ENCODE results near the gene TUFT1. TPM values are rescaled to one million over a fixed set of nuclear protein-coding genes. Genes with fewer than 3 reads are reported as not detected.

Gene TUFT1
- total RNA-seq, 2 donors from 2014 or later: 2.0 to 2.3 TPM

- Mint-ChIP-seq H3K9me3 (no peaks in the 10 kb centered on the region), H3K27me3 (peaks cover 9% of the 10 kb centered on the region in 2 donors), H3K36me3 (no peaks in the 10 kb centered on the region), H3K4me3 (no peak overlapping the region), H3K27ac (no peak overlapping the region), H3K4me1 (ENCODE audit: low read depth in 2 of 2) (peaks cover 15 to 18% of the 10 kb centered on the region in 2 donors)
- no peak for ATAC-seq
- peak; percentile 22 for DNase-seq (ENCODE audit: low spot score)
Observed at GRCh38 chr1:151537112-151537511, 3.0 kb upstream of the TUFT1 start.

GRCh38 chr1:151539321-151540020 is 638 bp upstream of the TUFT1 start:
- peaks cover 14 to 20% of the 10 kb centered on the region in 2 donors for H3K27me3 Mint-ChIP-seq
- H3K4me3 Mint-ChIP-seq: peak overlapping the region; percentile 96
- H3K36me3 Mint-ChIP-seq: no peaks in the 10 kb centered on the region
- no peaks in the 10 kb centered on the region for H3K9me3 Mint-ChIP-seq
- peak; percentile 46 for DNase-seq (ENCODE audit: low spot score)
- H3K27ac Mint-ChIP-seq: no peak overlapping the region
- H3K4me1 Mint-ChIP-seq (ENCODE audit: low read depth in 2 of 2): peaks cover 15 to 18% of the 10 kb centered on the region in 2 donors
- no peak for ATAC-seq

DNA sequence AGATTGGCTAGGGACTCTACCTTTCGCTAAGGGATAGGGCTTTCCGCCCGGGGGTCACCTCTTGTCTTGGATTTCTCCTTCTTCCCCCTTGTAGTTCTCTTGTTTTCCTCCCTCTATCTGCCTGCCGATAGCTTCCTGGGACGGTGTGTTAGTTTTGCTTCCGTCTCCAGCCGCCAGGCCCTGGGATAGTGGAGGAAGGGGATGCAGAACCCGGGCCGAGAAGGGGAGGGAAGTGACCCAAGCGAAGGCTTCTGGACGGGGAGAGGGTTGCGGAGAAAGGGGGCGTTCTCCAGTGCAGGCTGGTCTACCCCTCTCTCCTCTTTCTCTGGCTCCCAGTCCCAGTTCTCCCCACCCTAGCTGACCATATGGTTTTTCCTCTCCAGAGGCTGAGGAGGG is 871 bp downstream of the TUFT1 start:
- Mint-ChIP-seq H3K27me3 (peaks cover 14 to 21% of the 10 kb centered on the region in 2 donors), H3K27ac (peak overlapping the region in 1 of 2 donors; percentile 76)
- DNase-seq (ENCODE audit: low spot score): peak; percentile 31

GRCh38 chr1:151541752-151542151 is 1.6 kb downstream of the TUFT1 start:
- H3K4me1 Mint-ChIP-seq (ENCODE audit: low read depth in 2 of 2): peaks cover 15 to 18% of the 10 kb centered on the region in 2 donors
- H3K27ac Mint-ChIP-seq: peak overlapping the region in 1 of 2 donors; percentile 25
- ATAC-seq (no peak), DNase-seq (ENCODE audit: low spot score) (no peak)
- H3K27me3 Mint-ChIP-seq: peaks cover 17 to 29% of the 10 kb centered on the region in 2 donors
- peak overlapping the region; percentile 96 for H3K4me3 Mint-ChIP-seq
- H3K9me3 Mint-ChIP-seq: no peaks in the 10 kb centered on the region
- H3K36me3 Mint-ChIP-seq: no peaks in the 10 kb centered on the region

More for the DNA sequence above, 871 bp downstream of the TUFT1 start:
- Mint-ChIP-seq H3K4me1 (ENCODE audit: low read depth in 2 of 2) (peaks cover 15 to 18% of the 10 kb centered on the region in 2 donors), H3K4me3 (peak overlapping the region; percentile 96), H3K36me3 (no peaks in the 10 kb centered on the region), H3K9me3 (no peaks in the 10 kb centered on the region)
- no peak for ATAC-seq

DNA sequence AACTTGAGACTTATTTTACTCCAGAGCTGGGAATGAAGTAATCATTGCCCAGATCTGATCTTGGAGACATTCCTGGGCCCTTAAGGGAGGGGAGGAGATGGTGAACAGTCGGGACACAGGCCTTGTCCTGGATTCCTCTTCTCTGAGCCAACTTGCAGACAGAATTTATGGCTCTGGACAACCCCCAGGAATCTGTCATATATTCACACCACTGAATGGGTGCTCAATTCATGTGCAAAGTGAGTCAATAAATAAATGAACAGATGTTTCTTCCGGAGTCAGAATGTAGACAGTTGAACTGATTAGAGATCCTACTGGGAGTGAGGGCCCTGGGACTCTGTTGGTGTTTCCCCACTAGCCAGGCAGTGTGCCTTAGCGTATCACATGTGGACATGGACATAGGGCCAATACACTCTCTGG is 2.6 kb downstream of the TUFT1 start:
- ATAC-seq (no peak), DNase-seq (ENCODE audit: low spot score) (no peak)
- Mint-ChIP-seq H3K36me3 (no peaks in the 10 kb centered on the region), H3K4me1 (ENCODE audit: low read depth in 2 of 2) (peaks cover 15 to 18% of the 10 kb centered on the region in 2 donors), H3K4me3 (no peak overlapping the region), H3K27me3 (peaks cover 17 to 29% of the 10 kb centered on the region in 2 donors), H3K27ac (no peak overlapping the region), H3K9me3 (no peaks in the 10 kb centered on the region)

DNA sequence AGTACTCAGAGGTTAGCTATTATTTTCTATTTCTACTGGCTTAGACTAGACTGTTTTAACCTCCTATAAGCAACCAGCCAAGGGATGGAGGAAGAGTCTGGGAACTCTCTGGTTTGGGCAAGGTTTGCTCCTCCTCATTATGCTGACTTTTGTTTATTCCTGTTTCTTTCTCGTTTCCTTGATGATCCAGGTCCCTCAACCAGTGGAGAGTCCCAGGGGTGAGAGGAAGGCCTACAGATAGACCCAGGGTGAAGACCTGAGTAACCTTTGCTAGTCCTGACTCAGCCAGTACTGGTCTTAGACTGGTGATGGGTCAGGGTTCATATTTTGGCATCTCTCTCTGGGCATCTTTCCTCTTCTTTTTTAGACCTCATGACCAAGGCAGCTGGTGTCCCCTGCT is 5.4 kb downstream of the TUFT1 start:
- no peak overlapping the region for H3K27ac Mint-ChIP-seq
- H3K9me3 Mint-ChIP-seq: no peaks in the 10 kb centered on the region
- H3K27me3 Mint-ChIP-seq: peaks cover 17 to 29% of the 10 kb centered on the region in 2 donors
- no peak for DNase-seq (ENCODE audit: low spot score)
- no peak for ATAC-seq
- peaks cover 13 to 15% of the 10 kb centered on the region in 2 donors for H3K4me1 Mint-ChIP-seq (ENCODE audit: low read depth in 2 of 2)
- H3K36me3 Mint-ChIP-seq: no peaks in the 10 kb centered on the region
- H3K4me3 Mint-ChIP-seq: no peak overlapping the region

- peaks cover 6 to 7% of the 10 kb centered on the region in 2 donors for H3K4me1 Mint-ChIP-seq (ENCODE audit: low read depth in 2 of 2)
- peaks cover 15 to 28% of the 10 kb centered on the region in 2 donors for H3K27me3 Mint-ChIP-seq
- H3K4me3 Mint-ChIP-seq: no peak overlapping the region
- H3K9me3 Mint-ChIP-seq: no peaks in the 10 kb centered on the region
- ATAC-seq (no peak), DNase-seq (ENCODE audit: low spot score) (no peak)
- H3K36me3 Mint-ChIP-seq: no peaks in the 10 kb centered on the region
- no peak overlapping the region for H3K27ac Mint-ChIP-seq
Observed at GRCh38 chr1:151546011-151546925, 6.2 kb downstream of the TUFT1 start.

GRCh38 chr1:151547119-151547899 is 7.2 kb downstream of the TUFT1 start:
- peaks cover 8 to 18% of the 10 kb centered on the region in 2 donors for H3K27me3 Mint-ChIP-seq
- peak in 1 of 2 donors; percentile 33 for ATAC-seq
- H3K4me1 Mint-ChIP-seq (ENCODE audit: low read depth in 2 of 2): no peaks in the 10 kb centered on the region
- H3K4me3 Mint-ChIP-seq: no peak overlapping the region
- no peaks in the 10 kb centered on the region for H3K36me3 Mint-ChIP-seq
- H3K9me3 Mint-ChIP-seq: no peaks in the 10 kb centered on the region
- no peak for DNase-seq (ENCODE audit: low spot score)
- no peak overlapping the region for H3K27ac Mint-ChIP-seq

DNA sequence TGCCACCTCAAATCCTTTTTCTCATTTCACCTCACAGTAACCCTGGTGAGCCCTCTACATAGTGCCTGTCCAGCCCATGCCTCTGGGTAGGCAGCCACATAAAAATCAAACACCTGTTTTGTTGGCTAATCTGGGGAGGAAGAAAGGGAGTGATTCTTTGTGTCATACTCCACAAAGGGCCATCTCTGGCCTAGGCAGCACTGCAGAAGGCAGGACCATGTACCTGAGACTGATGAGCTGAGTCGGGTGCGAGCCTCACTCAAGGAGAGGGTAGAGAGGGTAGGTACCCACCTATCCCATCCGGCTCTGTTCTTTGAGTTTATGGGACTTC is 7.8 kb downstream of the TUFT1 start:
- ATAC-seq: no peak
- Mint-ChIP-seq H3K9me3 (no peaks in the 10 kb centered on the region), H3K27ac (no peak overlapping the region), H3K4me1 (ENCODE audit: low read depth in 2 of 2) (no peaks in the 10 kb centered on the region), H3K36me3 (no peaks in the 10 kb centered on the region), H3K27me3 (peaks cover 4 to 12% of the 10 kb centered on the region in 2 donors), H3K4me3 (no peak overlapping the region)
- no peak for DNase-seq (ENCODE audit: low spot score)

DNA sequence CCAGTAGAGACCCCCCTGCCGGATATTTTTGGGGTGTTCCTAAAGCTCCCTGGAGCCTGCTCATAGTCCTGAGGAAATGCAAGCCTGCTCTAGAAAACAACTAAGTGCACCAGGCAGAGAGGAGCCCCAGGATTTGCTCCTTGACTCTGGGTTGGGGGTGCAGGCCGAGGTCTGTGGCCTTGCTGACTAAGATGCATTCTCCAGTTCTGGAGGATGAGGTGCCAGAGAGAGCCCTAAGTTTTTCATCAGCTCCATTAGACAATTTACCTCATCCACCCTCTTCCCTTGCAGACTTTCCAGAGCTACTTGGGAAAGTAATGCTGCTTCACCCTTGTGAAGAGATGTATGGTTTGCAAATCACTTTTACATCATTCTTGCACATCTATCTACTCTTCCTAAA is 9.1 kb downstream of the TUFT1 start:
- DNase-seq (ENCODE audit: low spot score): no peak
- H3K4me1 Mint-ChIP-seq (ENCODE audit: low read depth in 2 of 2): no peaks in the 10 kb centered on the region

GRCh38 chr1:151553659-151554058 is 13.6 kb downstream of the TUFT1 start:
- Mint-ChIP-seq H3K4me1 (ENCODE audit: low read depth in 2 of 2) (no peaks in the 10 kb centered on the region), H3K27ac (no peak overlapping the region), H3K27me3 (peaks cover 0 to 4% of the 10 kb centered on the region in 2 donors), H3K9me3 (no peaks in the 10 kb centered on the region), H3K4me3 (no peak overlapping the region), H3K36me3 (no peaks in the 10 kb centered on the region)
- no peak for DNase-seq (ENCODE audit: low spot score)
- no peak for ATAC-seq

More for the DNA sequence above, 9.1 kb downstream of the TUFT1 start:
- no peak for ATAC-seq
- Mint-ChIP-seq H3K9me3 (no peaks in the 10 kb centered on the region), H3K27ac (no peak overlapping the region), H3K27me3 (peaks cover 2 to 9% of the 10 kb centered on the region in 2 donors), H3K36me3 (no peaks in the 10 kb centered on the region), H3K4me3 (no peak overlapping the region)

DNA sequence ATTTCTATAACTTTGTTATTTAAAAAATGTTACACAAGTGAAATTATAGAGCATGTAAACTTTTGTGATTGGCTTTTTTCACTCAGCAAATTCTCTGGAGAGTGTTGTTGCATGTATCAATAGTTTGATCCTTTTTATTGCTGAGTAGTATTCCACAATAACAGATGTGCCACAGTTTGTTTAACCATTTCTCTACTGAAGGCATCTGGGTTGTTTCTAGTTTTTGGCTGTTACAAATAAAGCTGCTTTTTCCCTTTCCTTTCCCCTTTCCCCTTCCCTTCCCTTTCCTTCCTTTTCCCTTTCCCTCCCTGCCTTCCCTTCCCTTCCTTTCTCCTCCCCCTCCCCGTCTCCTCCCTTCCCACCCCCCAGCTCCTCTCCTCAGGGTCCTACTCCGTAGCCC is 15.9 kb downstream of the TUFT1 start:
- Mint-ChIP-seq H3K4me1 (ENCODE audit: low read depth in 2 of 2) (no peaks in the 10 kb centered on the region), H3K4me3 (no peak overlapping the region), H3K36me3 (no peaks in the 10 kb centered on the region), H3K27ac (no peak overlapping the region), H3K9me3 (no peaks in the 10 kb centered on the region), H3K27me3 (peaks cover 0 to 8% of the 10 kb centered on the region in 2 donors)
- DNase-seq (ENCODE audit: low spot score) (no peak), ATAC-seq (no peak)

DNA sequence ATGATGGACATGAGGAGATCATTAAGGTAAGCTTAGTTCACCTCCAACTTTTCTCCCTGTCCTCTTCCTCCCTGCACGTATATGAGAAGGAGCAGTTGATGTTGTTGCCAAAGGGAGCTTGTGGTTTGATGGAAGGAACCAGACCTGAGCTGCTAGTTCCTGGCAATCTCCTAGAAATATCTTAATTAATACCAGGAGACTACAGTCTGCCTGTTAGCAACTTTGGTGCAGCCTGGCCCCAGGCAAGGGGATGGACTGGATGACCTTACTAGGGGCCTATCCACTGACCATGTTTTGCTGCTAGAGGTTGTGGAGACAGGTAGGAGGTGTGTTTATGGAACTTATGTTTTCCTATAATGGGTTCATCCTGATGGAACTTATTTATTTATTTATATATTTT is 22.6 kb downstream of the TUFT1 start:
- H3K4me3 Mint-ChIP-seq: no peak overlapping the region
- ATAC-seq: no peak
- no peaks in the 10 kb centered on the region for H3K36me3 Mint-ChIP-seq
- H3K9me3 Mint-ChIP-seq: no peaks in the 10 kb centered on the region
- H3K27me3 Mint-ChIP-seq: peaks cover 0 to 8% of the 10 kb centered on the region in 2 donors
- H3K27ac Mint-ChIP-seq: no peak overlapping the region
- DNase-seq (ENCODE audit: low spot score): no peak
- H3K4me1 Mint-ChIP-seq (ENCODE audit: low read depth in 2 of 2): no peaks in the 10 kb centered on the region

All from natural killer cell treated with Interleukin-12 subunit alpha and Interleukin-12 subunit beta and Interleukin-15 and Interleukin-18, amount 100 ng/mL, for 72 hours (primary cell).